Measurements from ENCODE around the gene AHNAK2. TPM values are rescaled to one million over a fixed set of nuclear protein-coding genes. Genes with fewer than 3 reads are reported as not detected.

AHNAK2 gene
- total and polyA plus RNA-seq, 2 of the 13 experiments (the other 11 are each of a cell fraction or from before 2014, with no cell fraction given): 0.11 to 0.18 TPM

DNA sequence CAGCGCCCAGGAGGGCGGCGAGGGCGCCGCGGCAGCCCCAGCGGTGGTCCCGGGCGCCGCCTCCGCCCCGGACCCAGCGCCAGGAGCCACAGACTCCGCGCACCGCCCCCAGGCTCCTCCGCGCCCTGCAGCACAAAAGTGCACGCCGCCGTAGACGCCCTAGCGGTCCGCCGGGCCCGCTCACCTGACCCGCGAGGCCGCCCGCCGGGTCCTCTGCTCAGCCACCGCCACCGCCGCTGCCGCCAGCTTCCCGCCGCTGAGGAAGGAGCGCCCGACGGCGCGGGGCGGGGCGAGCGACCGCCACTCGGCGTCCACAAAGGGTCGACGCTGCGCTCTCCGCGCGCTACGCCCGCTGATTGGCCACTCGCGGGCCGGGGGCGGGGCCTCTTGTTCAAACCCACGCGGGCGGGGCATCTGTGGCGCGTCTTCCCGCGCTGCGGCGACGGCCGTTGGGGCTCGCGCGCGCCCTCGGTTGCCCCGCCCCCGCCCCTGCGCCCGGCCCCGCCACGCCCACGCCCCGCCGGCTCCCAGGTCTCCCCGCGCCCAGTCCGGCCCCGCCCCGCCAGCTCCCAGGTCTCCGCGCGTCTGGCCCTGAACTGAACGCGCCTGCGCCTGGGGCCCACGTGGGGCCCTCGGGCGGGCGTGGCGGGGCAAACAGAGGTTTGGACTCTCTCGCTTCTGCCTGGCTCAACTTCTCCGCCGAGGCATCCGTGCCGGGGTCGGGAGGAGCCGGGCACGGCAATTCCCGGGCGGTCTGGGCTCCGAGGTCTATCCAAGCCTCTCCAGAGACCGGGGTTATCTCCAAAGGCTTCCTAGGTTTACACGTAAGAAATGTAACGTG, 42.9 kb upstream of the AHNAK2 start, which contains the start of gene CDCA4 (continued):
- TF ChIP-seq, protein P1, sequence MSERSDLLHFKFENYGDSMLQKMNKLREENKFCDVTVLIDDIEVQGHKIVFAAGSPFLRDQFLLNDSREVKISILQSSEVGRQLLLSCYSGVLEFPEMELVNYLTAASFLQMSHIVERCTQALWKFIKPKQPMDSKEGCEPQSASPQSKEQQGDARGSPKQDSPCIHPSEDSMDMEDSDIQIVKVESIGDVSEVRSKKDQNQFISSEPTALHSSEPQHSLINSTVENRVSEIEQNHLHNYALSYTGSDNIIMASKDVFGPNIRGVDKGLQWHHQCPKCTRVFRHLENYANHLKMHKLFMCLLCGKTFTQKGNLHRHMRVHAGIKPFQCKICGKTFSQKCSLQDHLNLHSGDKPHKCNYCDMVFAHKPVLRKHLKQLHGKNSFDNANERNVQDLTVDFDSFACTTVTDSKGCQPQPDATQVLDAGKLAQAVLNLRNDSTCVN (CRISPR knock-in tag; IDR thresholded peaks at IDR 0.05; ENCODE audit: borderline replicate concordance): no peak
- TF ChIP-seq, protein P2, sequence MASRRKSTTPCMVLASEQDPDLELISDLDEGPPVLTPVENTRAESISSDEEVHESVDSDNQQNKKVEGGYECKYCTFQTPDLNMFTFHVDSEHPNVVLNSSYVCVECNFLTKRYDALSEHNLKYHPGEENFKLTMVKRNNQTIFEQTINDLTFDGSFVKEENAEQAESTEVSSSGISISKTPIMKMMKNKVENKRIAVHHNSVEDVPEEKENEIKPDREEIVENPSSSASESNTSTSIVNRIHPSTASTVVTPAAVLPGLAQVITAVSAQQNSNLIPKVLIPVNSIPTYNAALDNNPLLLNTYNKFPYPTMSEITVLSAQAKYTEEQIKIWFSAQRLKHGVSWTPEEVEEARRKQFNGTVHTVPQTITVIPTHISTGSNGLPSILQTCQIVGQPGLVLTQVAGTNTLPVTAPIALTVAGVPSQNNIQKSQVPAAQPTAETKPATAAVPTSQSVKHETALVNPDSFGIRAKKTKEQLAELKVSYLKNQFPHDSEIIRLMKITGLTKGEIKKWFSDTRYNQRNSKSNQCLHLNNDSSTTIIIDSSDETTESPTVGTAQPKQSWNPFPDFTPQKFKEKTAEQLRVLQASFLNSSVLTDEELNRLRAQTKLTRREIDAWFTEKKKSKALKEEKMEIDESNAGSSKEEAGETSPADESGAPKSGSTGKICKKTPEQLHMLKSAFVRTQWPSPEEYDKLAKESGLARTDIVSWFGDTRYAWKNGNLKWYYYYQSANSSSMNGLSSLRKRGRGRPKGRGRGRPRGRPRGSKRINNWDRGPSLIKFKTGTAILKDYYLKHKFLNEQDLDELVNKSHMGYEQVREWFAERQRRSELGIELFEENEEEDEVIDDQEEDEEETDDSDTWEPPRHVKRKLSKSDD (CRISPR knock-in tag; IDR thresholded peaks at IDR 0.05; ENCODE audit: low read depth): no peak
- TF ChIP-seq ZNF496 (CRISPR knock-in tag; IDR thresholded peaks at IDR 0.05; ENCODE audit: insufficient replicate concordance) (no peak), TOPORS (CRISPR knock-in tag; IDR thresholded peaks at IDR 0.05) (peak; percentile 63), ZNF382 (CRISPR knock-in tag; IDR thresholded peaks at IDR 0.05; ENCODE audit: borderline replicate concordance) (no peak), HOXA3 (CRISPR knock-in tag; IDR thresholded peaks at IDR 0.05) (peak; percentile 41), ZNF326 (CRISPR knock-in tag; IDR thresholded peaks at IDR 0.05; ENCODE audit: borderline replicate concordance) (no peak)
- TF ChIP-seq, protein P3, sequence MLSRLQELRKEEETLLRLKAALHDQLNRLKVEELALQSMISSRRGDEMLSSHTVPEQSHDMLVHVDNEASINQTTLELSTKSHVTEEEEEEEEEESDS (CRISPR knock-in tag; IDR thresholded peaks at IDR 0.05; ENCODE audit: borderline replicate concordance): peak; percentile 76; the same call in 1 of the 2 replicates
- TF ChIP-seq, protein P4, sequence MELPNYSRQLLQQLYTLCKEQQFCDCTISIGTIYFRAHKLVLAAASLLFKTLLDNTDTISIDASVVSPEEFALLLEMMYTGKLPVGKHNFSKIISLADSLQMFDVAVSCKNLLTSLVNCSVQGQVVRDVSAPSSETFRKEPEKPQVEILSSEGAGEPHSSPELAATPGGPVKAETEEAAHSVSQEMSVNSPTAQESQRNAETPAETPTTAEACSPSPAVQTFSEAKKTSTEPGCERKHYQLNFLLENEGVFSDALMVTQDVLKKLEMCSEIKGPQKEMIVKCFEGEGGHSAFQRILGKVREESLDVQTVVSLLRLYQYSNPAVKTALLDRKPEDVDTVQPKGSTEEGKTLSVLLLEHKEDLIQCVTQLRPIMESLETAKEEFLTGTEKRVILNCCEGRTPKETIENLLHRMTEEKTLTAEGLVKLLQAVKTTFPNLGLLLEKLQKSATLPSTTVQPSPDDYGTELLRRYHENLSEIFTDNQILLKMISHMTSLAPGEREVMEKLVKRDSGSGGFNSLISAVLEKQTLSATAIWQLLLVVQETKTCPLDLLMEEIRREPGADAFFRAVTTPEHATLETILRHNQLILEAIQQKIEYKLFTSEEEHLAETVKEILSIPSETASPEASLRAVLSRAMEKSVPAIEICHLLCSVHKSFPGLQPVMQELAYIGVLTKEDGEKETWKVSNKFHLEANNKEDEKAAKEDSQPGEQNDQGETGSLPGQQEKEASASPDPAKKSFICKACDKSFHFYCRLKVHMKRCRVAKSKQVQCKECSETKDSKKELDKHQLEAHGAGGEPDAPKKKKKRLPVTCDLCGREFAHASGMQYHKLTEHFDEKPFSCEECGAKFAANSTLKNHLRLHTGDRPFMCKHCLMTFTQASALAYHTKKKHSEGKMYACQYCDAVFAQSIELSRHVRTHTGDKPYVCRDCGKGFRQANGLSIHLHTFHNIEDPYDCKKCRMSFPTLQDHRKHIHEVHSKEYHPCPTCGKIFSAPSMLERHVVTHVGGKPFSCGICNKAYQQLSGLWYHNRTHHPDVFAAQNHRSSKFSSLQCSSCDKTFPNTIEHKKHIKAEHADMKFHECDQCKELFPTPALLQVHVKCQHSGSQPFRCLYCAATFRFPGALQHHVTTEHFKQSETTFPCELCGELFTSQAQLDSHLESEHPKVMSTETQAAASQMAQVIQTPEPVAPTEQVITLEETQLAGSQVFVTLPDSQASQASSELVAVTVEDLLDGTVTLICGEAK (IDR thresholded peaks at IDR 0.05): no peak
- TF ChIP-seq, protein P4 (CRISPR knock-in tag; IDR thresholded peaks at IDR 0.05): 0 out of 2 replicates have a peak, but pooled peaks have one; percentile 34
- TF ChIP-seq, protein P5, sequence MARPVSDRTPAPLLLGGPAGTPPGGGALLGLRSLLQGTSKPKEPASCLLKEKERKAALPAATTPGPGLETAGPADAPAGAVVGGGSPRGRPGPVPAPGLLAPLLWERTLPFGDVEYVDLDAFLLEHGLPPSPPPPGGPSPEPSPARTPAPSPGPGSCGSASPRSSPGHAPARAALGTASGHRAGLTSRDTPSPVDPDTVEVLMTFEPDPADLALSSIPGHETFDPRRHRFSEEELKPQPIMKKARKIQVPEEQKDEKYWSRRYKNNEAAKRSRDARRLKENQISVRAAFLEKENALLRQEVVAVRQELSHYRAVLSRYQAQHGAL (CRISPR knock-in tag; IDR thresholded peaks at IDR 0.05; ENCODE audit: not compliant biosample characterization): no peak
